HG03025 (cell line): Measurements from ENCODE around the gene TRIP10.
"Not testable (repeated sequence)": the region's sequence is repeated elsewhere in the genome, so short reads cannot be mapped to it uniquely, and the experiment has no call there.

Source experiments
- ATAC-seq: cut with Tn5 transposase; IDR thresholded peaks from one replicate; pipeline ENCODE4 v1.9.1; 2021; ENCODE audit warnings: mild to moderate bottlenecking, moderate library complexity; ENCODE audit not compliant: unreplicated experiment, low FRiP score

The TRIP10 gene

DNA sequence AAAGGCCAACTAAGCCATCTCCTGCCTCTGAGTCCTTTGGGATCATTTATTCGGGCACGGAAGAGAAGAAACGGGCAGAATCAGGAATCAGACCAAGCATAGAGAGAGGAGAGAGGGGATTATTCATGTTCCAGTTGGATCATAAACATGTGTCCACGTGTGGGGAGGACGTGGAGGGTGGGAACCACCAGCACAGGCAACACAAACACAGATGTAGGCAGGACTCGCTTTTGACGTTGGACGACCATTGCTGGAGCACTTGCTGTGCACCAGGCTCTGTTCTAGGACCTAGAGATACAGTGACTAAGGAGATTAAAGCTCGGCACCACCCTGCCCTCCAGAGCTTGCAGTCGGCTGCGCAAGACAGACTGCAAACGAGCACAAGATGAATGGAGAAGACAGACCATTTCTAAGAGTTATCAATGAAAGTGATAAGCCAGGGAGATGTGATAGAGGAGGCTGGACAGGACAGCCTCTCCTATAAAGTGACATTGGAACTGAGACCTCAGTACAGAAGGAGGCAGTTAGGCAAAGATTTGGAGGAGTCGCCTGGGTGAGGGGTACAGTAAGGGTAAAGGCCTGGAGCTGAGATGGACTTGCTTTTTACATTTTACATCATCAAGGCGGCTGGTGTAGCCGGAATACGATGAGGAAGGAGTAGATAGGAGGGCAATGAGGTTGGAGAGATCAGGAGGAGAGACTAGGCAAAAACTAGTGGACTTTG lies 27.0 kb downstream of the TRIP10 start:
- ATAC-seq: no peak

- ATAC-seq: peak; percentile 18
Observed at GRCh38 chr19:6767081-6767356, 27.5 kb downstream of the TRIP10 start.

GRCh38 chr19:6767357-6768235 lies 28.1 kb downstream of the TRIP10 start, which contains the start of gene SH2D3A:
SH2D3A (minus strand) TSS chr19:6767435; CDS start chr19:6763748, 3,687 bp downstream.
- peak; percentile 63 for ATAC-seq

DNA sequence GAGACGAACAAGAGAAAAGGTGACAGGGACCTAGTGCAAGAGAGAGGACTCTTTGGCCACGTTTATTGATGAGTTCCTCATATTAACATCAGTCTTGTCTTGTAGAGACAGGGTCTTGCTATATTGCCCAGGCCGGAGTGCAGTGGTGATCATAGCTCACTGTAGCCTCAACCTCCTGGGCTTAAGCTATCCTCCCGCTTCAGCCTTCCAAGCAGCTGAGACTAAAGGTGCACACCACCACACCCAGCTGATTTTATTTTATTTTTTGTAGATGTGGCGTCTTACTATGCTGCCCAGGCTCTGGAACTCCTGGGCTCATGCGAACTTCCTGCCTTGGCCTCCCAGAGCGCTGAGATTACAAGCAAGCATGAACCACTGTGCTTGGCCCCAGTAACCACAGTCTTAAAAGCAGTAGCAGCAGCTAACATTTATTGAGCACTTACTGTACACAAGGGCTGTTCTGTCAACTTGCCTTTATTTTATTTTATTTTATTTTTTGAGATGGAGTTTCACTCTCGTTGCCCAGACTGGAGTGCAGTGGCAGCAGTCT lies 28.8 kb downstream of the TRIP10 start:
- ATAC-seq: no peak

DNA sequence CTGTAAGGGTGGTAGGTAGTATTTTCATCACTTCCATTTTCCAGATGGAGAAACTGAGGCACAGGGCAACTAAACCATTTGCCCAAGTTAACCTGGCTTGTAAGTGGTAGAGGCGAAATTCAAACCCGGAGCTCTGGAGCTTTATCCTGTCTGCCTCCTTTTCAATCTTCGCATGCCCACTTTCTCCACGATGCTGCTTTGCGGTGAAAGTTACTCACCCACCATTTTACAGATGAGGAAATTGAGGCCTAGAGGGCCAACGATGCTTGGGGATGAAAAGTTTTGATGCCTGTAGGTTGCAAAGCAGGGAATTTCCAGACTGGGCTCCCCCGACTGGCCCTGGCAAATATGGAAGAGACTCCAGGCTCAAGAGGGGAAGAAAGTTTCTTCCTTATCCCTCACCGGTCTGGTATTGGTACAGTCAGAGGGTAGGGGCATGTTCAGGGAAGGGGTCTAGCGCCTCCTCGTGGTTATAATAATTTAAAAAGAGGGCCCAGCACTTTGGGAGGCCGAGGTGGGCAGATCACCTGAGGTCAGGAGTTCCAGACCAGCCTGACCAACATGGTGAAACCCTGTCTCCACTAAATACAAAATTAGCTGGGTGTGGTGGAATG lies 29.6 kb downstream of the TRIP10 start:
- no peak for ATAC-seq

DNA sequence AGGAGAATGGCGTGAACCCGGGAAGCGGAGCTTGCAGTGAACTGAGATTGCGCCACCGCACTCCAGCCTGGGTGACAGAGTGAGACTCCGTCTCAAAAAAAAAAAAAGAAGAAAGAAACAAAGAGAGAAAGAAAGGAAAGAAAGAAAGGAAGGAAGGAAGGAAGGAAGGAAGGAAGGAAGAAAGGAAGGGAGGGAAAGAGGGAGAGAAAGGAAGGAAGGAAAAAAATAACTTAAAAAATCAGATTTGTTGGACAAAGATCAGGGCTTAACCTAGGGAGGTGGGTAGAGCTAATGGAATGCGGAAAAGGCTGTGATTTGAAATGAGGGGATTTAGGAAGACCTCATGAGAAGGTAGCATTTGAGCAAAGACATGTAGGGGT lies 32.2 kb downstream of the TRIP10 start:
- not testable (repeated sequence) for ATAC-seq

GRCh38 chr19:6772028-6772865 lies 32.8 kb downstream of the TRIP10 start, which contains the start of gene VAV1:
VAV1 (plus strand) TSS chr19:6772708; CDS start chr19:6772808, 100 bp downstream.
- no peak for ATAC-seq

DNA sequence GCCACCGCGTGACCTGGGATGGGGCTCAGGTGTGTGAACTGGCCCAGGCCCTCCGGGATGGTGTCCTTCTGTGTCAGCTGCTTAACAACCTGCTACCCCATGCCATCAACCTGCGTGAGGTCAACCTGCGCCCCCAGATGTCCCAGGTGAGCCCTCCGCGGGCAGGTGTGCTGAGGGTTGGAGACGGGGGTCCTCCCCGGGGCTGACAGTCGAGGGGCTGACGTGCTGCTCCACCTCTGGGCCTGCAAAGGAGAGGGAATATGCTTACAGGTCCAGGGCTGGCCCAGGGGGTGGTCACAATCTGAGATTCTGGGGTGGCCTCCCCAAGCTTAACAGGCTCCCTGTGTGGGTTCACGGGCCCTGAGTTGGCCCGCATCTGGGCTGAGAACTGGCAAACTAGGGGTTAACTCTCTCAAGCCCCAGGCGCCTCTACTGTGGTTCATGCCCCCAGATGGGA lies 33.4 kb downstream of the TRIP10 start:
- ATAC-seq: no peak

DNA sequence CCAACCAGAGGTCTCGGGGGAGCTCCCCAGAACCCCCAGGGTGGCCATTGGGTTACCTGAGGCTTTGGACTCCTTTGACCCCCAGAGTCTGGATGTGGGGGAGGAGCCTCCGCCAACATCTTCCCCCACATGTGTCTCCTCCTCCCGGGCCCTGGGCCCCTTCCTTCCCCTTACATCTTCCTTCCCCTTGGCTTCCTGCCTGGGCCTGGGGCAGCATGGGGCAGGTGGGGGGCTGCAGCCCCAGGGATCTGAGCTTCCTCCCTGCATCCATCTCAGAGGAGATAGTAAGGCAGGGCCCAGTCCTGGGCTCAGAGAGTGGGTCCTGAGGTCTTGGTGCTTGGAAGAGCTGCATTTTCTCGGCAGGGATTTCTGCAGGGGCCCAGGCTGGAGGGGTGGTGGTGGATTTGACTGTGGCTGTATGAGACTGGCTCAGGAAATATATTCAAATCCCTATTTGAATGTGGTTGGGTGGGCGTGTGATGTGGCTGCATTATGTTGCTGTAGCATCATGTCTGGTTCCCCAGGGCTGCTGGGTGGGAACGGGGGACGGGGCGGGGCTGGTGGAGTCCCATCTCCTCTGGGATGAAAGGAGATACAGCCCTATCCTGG lies 33.9 kb downstream of the TRIP10 start:
- ATAC-seq: no peak

GRCh38 chr19:6774821-6775707 lies 35.6 kb downstream of the TRIP10 start:
- ATAC-seq: no peak

GRCh38 chr19:6776045-6776444 lies 36.6 kb downstream of the TRIP10 start:
- not testable (repeated sequence) for ATAC-seq

GRCh38 chr19:6776999-6777398 lies 37.5 kb downstream of the TRIP10 start:
- no peak for ATAC-seq

DNA sequence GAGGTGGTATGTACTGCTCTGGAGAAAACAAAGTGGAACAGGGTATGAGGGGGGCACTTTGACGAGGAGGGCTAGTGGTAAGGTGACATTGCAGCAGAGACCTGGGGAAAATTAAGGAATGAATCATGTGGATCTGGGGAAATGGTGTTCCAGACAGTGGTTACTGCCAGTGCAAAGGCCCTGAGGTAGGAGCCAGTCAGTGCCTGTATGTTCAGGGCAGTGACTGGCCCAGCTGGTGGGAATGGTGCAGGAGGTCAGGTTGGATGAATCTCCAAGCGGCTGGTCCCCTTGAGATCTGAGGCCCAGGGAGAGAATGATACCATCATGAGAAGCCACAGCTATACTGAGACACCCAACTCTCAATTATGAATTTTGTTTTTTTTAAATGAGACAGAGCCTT lies 38.0 kb downstream of the TRIP10 start:
- ATAC-seq: no peak

DNA sequence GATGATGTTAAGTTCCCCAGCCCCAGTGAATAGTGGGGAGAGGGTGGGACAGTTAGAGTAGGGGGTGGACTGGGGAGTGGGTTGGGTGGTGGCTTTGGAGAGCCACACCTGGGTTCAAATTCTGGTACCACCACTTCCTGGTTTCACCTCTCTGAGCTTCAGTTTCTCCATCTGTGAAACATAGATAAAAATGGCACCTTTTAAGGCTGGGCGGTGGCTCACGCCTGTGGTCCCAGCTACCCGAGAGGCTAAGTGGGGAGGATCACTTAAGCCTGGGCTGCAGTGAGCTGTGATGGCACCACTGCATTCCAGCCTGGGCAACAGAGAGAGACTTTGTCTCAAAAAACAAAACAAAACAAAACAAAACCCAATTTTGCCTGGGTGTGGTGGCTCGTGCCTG lies 38.9 kb downstream of the TRIP10 start:
- no peak for ATAC-seq

DNA sequence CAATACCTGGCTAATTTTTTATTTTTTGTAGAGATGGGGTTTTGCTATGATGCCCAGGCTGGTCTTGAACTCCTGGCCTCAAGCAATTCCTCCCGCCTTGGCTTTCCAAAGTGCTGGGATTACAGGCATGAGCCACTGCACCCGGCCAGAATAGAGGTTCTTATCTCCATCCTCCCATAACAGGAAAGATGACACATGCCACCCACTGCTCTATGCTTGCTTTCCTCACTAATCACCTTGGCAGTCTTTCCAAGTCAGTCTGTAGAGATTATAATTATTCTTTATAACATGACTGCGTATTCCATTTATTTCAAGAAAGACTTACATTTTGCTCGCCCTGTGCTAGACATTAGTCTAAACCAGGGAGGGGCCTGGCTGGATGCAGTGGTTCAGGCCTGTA lies 39.7 kb downstream of the TRIP10 start:
- ATAC-seq: no peak

GRCh38 chr19:6787393-6787792 lies 47.9 kb downstream of the TRIP10 start:
- no peak for ATAC-seq

DNA sequence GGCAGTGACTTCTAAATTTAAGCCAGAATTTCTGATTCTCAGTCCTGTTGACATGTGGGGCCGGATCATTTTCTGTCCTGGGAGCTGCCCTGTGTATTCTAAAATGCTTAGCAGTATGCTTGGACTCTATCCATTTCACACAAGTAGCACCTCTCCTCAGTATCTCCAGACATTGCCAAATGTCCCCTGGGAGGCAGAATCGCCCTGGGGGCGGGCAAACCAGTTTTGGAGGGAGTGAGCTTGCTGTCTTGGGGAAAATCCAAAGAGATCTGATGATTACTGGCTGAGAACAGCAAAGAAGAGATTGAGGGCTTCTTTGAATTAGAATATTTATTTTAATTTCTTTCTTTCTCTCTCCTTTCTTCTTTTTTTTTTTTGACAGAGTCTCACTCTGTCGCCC lies 49.4 kb downstream of the TRIP10 start:
- ATAC-seq: no peak

- ATAC-seq: no peak
Observed at GRCh38 chr19:6790194-6791128, 51.0 kb downstream of the TRIP10 start.
